GM19240 (cell line): Measurements from ENCODE around the gene PPIG.
"Not testable (repeated sequence)": the region's sequence is repeated elsewhere in the genome, so short reads cannot be mapped to it uniquely, and the experiment has no call there.

Source experiments
- DNase-seq: peaks from one replicate; pipeline ENCODE4 v3.0.0; 2011; ENCODE audit warnings: low spot score; ENCODE audit not compliant: insufficient read length

PPIG gene

DNA sequence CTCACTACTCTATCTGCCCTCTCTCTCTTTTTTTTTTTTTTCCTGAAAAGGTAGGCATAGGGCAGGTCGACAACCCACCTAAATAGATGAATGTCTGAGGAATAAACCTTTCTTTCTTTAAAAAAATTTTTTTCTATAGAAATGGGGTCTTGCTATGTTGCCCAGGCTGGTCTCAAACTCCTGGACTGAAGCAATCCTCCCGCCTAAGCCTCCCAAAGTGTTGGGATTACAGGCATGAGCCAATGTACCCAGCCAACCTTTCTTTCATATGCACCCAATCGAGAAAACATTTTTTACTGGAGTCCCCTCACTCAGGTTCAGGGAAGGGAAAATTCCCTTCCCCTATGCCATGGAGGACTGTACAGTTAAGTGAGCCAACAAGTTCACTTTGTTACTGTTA lies 79.1 kb downstream of the PPIG start:
- no peak for DNase-seq

- DNase-seq: no peak
These were observed 80.4 kb downstream of the PPIG start for GRCh38 chr2:169664600-169664977.

DNA sequence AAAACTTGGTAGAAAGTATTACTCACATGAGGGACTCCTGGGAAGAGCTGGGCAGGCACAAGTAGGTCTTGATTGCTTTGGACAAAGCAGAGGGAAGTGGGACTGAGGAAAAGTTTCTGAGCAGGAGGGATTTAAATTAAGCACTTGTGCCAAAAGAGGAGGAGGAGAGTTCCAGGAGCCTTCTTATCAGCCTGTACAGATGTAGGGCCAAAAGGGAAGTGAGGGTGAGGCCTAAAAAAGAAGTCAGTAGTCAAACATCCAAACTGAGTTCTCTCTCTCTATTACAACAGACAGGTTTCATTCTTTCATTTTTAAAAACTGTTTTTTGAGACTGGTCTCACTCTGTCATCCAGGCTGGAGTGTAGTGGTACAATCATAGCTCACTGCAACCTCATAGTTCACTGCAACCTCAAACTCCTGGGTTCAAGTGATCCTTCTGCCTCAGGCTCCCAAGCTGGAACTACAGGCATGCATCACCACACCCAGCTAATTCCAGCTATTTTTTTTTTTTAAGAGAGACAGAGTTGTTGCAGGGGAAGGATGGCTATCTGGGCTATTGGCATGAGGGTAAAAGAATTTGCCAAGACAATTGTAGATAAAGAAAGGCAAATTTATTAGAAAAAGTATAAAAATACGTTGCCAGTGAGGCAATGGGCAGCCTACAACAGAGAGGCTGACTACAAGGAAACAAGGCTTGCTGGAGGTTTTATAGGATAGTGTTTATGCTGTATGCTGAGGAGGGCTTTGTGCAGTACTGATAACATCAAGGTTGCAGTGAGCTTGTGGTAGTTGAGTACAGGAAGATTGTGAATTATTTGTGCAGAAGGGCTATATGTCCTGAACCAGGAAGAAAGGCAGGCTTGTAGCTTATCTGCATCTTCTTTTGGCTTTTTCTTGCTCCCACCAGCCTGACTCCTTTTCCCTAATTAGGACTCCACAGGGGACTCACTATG lies 81.1 kb downstream of the PPIG start:
- DNase-seq: no peak

- no peak for DNase-seq
These were observed 83.4 kb downstream of the PPIG start for GRCh38 chr2:169667583-169667982.

GRCh38 chr2:169670215-169670651 lies 86.1 kb downstream of the PPIG start:
- DNase-seq: no peak

- DNase-seq: no peak
These were observed 86.8 kb downstream of the PPIG start for GRCh38 chr2:169670937-169671336.

DNA sequence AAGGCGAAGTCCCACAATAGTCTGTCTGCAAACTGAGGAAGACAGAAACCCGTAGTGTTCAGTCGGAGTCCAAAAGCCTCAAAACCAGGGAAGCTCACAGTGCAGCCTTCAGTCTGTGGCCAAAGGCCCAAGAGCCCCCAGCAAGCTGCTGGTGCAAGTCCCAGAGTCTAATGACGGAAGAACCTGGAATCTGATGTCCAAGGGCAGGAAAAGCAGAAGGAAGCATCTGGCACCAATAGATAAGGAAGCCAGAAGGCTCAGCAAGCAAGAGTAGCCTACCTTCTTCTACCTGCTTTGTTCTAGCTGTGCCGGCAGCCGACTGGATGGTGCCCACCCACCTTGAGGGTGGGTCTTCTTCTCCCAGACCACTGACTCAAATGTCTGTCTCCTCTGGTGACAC lies 88.3 kb downstream of the PPIG start:
- DNase-seq: no peak

GRCh38 chr2:169673106-169673505 lies 89.0 kb downstream of the PPIG start:
- no peak for DNase-seq

DNA sequence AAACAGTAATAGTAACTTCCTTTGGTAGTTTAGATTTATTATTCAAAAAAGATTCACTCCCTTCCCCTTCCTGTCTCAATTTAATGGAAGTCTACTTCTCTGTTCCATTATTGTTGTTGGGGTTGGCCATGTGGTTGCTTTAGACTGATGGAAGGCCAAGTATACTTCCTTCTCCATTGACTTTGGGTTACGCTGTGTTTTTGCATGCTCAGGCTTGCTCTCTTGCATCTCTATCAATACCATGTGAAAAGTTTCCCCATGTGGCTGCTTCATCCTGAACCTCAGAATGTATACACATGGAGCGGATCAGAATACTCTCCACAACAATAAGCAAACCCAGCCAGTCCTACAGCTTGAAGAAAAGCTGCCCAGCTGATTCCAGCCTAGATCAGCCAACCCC lies 89.8 kb downstream of the PPIG start:
- DNase-seq: no peak

- DNase-seq: no peak
These were observed 92.2 kb downstream of the PPIG start for GRCh38 chr2:169676357-169676756.

- DNase-seq: no peak
These were observed 92.7 kb downstream of the PPIG start for GRCh38 chr2:169676850-169677249.

DNA sequence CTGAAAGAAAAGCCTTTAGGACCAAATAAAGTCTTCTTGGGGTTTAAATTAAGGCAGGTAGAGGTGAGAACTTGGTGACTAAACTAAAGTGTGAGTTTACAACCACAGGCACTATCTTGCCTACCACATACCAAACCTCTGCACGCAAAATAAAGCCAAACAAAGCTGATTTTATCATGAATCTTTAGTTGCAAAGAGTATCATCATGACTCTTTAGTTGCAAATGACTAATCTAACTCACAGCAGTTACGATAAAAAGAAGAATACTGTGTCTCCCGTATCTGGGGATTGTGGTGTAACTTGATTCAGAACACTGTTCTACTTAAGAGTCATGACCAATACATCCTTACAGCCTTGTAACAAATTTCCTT lies 98.9 kb downstream of the PPIG start:
- no peak for DNase-seq

- no peak for DNase-seq
These were observed 99.4 kb downstream of the PPIG start for GRCh38 chr2:169683425-169684134.

DNA sequence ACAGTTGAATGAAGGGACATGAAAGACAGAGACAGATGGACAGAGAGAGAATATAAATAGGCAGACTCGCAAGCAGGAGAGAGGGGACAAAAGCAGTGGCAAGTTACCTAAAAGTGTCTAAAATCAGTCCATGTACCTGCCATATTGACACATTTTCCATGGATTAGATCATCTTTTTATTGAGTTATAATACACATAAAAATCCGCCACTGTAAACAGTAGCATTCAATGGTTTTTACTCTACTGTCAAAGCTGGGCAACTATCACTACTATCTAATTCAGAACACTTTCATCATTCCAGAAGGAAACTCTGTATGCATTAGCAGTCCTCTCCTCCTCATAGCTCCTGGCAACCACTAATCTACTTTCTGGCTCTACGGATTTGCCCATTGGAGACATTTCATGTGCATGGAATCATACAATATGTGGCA lies 100.0 kb downstream of the PPIG start:
- no peak for DNase-seq

- not testable (repeated sequence) for DNase-seq
These were observed 100.6 kb downstream of the PPIG start for GRCh38 chr2:169684712-169685111.

DNA sequence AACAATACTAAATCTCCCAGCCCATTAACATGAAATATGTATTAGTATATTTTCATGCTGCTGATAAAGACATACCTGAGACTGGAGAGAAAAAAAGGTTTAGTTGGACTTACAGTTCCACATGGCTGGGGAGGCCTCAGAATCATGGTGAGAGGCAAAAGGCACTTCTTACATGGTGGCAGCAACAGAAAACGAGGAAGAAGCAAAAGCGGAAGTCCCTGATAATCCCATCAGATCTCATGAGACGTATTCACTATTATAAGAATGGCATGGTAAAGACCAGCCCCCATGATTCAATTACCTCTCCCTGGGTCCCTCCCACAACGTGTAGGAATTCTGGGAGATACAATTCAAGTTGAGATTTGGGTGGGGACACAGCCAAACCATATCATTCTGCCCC lies 102.7 kb downstream of the PPIG start:
- not testable (repeated sequence) for DNase-seq

DNA sequence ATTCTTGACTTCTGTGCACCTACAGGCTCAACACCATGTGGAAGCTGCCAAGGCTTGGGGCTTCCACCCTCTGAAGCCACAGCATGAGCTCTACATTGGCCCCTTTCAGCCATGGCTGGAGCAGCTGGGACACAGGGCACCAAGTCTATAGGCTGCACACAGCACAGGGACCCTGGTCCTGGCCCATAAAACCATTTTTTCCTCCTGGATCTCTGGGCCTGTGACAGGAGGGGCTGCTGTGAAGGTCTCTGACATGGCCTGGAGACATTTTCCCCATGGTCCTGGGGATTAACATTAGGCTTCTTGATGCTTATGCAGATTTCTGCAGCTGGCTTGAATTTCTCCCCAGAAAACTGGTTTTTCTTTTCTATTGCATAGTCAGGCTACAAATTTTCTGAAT lies 103.8 kb downstream of the PPIG start:
- not testable (repeated sequence) for DNase-seq

GRCh38 chr2:169690958-169691357 lies 106.8 kb downstream of the PPIG start:
- no peak for DNase-seq
